Measurements from ENCODE around the gene PLCH2. TPM values are rescaled to one million over a fixed set of nuclear protein-coding genes. Genes with fewer than 3 reads are reported as not detected.

Gene PLCH2
- total RNA-seq, 4 donors from 2014 or later: 0.29 to 2.2 (median 0.76) TPM

GRCh38 chr1:2432441-2432844 is 43.6 kb upstream of the PLCH2 start:
- Histone ChIP-seq H3K9me3 (no peaks in the 10 kb centered on the region), H3K27me3 (no peaks in the 10 kb centered on the region), H3K4me3 (replicated peaks in 1 of 3) (no peak overlapping the region), H3K36me3 (no peaks in the 10 kb centered on the region), H3K27ac (no peak overlapping the region), H3K4me1 (peaks cover 0 to 10% of the 10 kb centered on the region in 2 donors)
- TF ChIP-seq POLR2A (IDR thresholded peaks at IDR 0.05) (no peak), CTCF (IDR thresholded peaks at IDR 0.05) (no peak)
- intact Hi-C loops (cut with DNase I): no loop called here
- 18% methylated on average over 4 of the region's 16 CpGs; no CpG with 5 or more reads in 1 of the 2 donors for WGBS, 2 donors
- DNase-seq: peak; percentile 38 to 40

GRCh38 chr1:2433196-2433595 is 42.9 kb upstream of the PLCH2 start:
- Histone ChIP-seq H3K27me3 (no peaks in the 10 kb centered on the region), H3K4me1 (peaks cover 0 to 10% of the 10 kb centered on the region in 2 donors), H3K36me3 (no peaks in the 10 kb centered on the region), H3K9me3 (no peaks in the 10 kb centered on the region), H3K4me3 (replicated peaks in 1 of 3) (no peak overlapping the region), H3K27ac (no peak overlapping the region)
- 40 to 43% methylated on average over 5 to 8 of the region's 13 CpGs for WGBS, 2 donors
- intact Hi-C loops (cut with DNase I): no loop called here
- peak in 1 of 2 donors; percentile 17 for DNase-seq
- TF ChIP-seq POLR2A (IDR thresholded peaks at IDR 0.05): no peak
- no peak for TF ChIP-seq CTCF (IDR thresholded peaks at IDR 0.05)

GRCh38 chr1:2433936-2434655 is 42.0 kb upstream of the PLCH2 start:
- DNase-seq: no peak
- no peaks in the 10 kb centered on the region for H3K27me3 ChIP-seq
- TF ChIP-seq POLR2A (IDR thresholded peaks at IDR 0.05) (no peak), CTCF (IDR thresholded peaks at IDR 0.05) (no peak)
- no peaks in the 10 kb centered on the region for H3K9me3 ChIP-seq
- peaks cover 0 to 10% of the 10 kb centered on the region in 2 donors for H3K4me1 ChIP-seq
- no peak overlapping the region for H3K27ac ChIP-seq
- no peaks in the 10 kb centered on the region for H3K36me3 ChIP-seq
- WGBS, 2 donors: 69 to 80% methylated on average over 13 to 26 of the region's 34 CpGs
- intact Hi-C loops (cut with DNase I): no loop called here
- no peak overlapping the region for H3K4me3 ChIP-seq (replicated peaks in 1 of 3)

GRCh38 chr1:2435091-2435490 is 41.0 kb upstream of the PLCH2 start:
- 60 to 71% methylated on average over 5 to 9 of the region's 9 CpGs for WGBS, 2 donors
- intact Hi-C loops (cut with DNase I): no loop called here
- H3K27me3 ChIP-seq: no peaks in the 10 kb centered on the region
- no peaks in the 10 kb centered on the region for H3K36me3 ChIP-seq
- H3K9me3 ChIP-seq: no peaks in the 10 kb centered on the region
- H3K4me1 ChIP-seq: peaks cover 0 to 10% of the 10 kb centered on the region in 2 donors
- no peak overlapping the region for H3K4me3 ChIP-seq (replicated peaks in 1 of 3)
- TF ChIP-seq CTCF (IDR thresholded peaks at IDR 0.05) (no peak), POLR2A (IDR thresholded peaks at IDR 0.05) (no peak)
- H3K27ac ChIP-seq: no peak overlapping the region
- DNase-seq: no peak

GRCh38 chr1:2435746-2436355 is 40.2 kb upstream of the PLCH2 start:
- intact Hi-C loops (cut with DNase I): no loop called here
- no peak for DNase-seq
- no peaks in the 10 kb centered on the region for H3K27me3 ChIP-seq

More at GRCh38 chr1:2435746-2436355, 40.2 kb upstream of the PLCH2 start:
- H3K9me3 ChIP-seq: no peaks in the 10 kb centered on the region
- TF ChIP-seq POLR2A (IDR thresholded peaks at IDR 0.05) (no peak), CTCF (IDR thresholded peaks at IDR 0.05) (no peak)
- no peaks in the 10 kb centered on the region for H3K36me3 ChIP-seq
- no peak overlapping the region for H3K27ac ChIP-seq
- peaks cover 0 to 10% of the 10 kb centered on the region in 2 donors for H3K4me1 ChIP-seq
- no peak overlapping the region for H3K4me3 ChIP-seq (replicated peaks in 1 of 3)
- 78 to 89% methylated on average over 2 of the region's 2 CpGs for WGBS, 2 donors
